GM18505 (cell line): ENCODE results near the gene RNF7.
"Not testable (repeated sequence)": the region's sequence is repeated elsewhere in the genome, so short reads cannot be mapped to it uniquely, and the experiment has no call there.

ENCODE experiments used
- ATAC-seq: cut with Tn5 transposase; IDR thresholded peaks from one replicate; pipeline ENCODE4 v1.9.1; 2021; ENCODE audit not compliant: unreplicated experiment
- POLR2A ChIP-seq: IDR thresholded peaks from 4 replicates; pipeline ENCODE4 v1.6.1; 2011; ENCODE audit warnings: borderline replicate concordance; ENCODE audit not compliant: insufficient read depth, insufficient read length; ENCODE audit errors: extremely low read depth

The RNF7 gene

DNA sequence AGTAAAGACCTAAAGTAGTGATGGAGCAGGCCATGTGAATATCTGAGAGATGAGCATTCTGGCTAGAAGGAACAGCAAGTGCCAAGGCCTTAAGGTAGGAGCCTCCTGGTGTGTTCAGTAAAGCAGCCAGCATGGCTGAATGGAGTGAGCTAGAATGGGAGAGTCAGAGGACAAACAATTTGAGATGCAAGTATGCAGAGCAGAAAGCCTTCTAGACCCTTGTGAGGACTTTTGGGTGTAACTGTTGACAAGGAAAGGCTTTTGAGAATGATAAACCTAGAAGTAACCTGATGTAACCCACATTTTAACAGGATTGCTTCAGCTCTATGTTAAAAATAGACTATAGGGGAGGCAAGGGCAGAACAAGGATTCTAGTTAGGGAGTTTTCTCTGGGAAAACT lies 14.8 kb upstream of the RNF7 start:
- no peak for ATAC-seq
- no peak for TF ChIP-seq POLR2A

DNA sequence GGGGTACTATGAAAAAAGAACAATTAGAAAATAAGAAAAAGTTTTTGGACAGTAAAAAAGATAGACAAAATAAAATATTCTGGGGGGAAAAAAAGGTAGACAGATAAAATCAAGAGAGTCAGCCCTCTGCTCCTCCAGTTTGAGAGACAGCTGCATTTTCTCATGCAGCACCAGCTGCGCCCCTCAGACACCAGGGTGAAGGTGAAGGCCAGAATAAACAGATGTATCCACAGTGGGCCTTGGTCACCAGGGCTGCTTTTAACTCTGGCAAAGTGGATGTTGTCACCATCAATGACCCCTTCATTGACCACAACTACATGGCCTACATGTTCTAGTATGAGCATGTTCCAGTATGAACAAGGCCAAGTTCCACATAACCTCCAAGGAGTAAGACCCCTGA lies 13.9 kb upstream of the RNF7 start:
- no peak for ATAC-seq
- no peak for TF ChIP-seq POLR2A

DNA sequence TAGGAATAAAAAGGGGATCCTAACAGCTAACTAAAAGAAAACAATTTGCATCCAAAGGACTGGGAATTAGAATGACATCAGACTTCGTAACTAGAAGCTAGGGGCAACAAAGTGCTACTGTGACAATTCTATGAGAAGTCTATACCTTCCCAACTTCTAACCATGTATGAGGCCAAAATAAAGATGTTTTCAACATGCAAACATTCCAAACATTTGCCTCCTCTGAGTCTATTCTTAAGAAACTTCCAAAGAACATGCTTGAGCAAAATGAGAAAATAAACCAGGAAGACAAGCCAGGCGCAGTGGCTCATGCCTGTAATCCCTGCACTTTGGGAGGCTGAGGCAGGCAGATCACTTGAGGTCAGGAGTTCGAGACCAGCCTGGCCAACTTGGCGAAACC lies 13.1 kb upstream of the RNF7 start:
- no peak for TF ChIP-seq POLR2A
- ATAC-seq = no peak

DNA sequence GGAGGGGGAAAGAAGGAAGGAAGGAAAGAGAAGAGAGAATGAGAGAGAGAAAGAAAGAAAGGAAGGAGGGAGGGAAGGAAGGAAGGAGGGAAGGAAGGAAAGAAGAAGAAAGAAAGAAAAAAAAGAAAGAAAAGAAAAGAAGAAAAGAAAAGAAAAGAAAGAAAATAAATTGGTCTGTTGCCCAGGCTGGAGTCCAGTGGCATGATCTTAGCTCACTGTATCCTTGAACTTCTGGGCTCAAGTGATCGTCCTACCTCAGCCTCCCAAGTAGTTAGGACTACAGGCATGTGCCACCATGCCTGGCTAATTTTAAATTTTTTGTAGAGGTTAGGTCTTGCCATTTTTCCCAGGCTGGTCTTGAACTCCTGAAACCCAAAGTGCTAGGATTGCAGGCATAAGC lies 11.6 kb upstream of the RNF7 start:
- ATAC-seq = no peak
- no peak for TF ChIP-seq POLR2A

DNA sequence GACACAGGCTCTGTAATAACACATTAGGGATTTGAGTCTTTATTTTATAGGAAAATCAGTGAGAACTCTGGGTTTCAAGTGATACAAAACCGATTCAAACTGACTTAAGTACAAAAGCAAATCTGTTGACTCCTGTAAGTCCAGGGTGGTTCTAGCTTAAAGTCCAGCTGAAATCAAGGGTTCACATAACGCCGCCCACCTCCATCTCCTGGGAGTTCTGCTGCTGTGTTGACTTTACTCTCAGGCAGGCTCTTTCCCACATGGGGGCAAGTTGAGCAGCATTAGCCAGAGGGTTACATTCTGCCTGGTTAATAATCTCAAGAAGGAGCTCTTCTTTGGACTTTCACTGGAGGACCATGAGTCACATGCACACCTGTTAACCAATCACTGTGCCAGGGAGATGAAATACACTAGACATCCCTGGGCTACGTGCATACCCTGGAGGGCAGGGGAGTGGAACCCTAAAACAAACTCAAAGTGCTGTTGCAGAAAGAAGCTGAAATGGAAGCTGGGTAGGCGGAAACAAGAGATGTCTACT lies 9.7 kb upstream of the RNF7 start:
- ATAC-seq = no peak
- no peak for TF ChIP-seq POLR2A

DNA sequence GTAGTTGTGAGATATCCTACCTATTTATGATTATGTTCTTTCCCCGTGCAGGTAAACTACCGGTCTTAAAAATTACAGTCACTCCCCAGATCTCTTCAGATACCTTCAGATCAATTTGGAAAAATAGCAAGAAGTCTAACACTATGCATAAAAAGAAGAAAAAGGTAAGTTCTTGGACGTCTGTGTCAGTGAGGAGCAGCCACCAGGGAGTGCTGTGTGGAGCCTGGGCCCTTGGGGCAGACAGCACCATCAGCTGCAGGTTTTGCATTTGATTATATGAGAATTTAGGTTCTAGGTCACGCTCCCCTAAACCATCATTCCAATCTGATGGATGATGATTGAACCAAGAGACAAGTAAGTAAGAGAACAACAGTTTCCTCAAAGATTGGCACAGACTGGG lies 8.9 kb upstream of the RNF7 start:
- no peak for TF ChIP-seq POLR2A
- ATAC-seq = no peak

DNA sequence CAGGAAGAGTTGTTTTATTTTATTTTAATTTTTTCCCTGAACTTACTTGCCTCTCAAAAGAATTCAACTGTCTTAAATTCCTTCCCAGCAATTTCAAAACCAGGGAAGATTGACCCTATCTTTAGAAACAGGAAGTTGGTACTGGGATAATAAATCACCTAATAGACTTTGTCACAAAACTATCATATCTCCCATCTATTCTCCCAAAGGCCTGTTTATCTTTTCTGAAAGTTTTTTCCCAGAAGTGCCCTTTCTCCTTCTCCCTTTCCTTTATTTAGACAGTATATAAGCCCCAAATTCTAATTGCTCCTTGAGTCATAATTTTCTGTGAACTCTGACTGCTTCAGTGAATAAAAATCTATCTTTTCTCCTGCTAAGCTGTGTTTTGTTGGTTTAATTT lies 2.9 kb upstream of the RNF7 start:
- ATAC-seq = no peak
- no peak for TF ChIP-seq POLR2A

DNA sequence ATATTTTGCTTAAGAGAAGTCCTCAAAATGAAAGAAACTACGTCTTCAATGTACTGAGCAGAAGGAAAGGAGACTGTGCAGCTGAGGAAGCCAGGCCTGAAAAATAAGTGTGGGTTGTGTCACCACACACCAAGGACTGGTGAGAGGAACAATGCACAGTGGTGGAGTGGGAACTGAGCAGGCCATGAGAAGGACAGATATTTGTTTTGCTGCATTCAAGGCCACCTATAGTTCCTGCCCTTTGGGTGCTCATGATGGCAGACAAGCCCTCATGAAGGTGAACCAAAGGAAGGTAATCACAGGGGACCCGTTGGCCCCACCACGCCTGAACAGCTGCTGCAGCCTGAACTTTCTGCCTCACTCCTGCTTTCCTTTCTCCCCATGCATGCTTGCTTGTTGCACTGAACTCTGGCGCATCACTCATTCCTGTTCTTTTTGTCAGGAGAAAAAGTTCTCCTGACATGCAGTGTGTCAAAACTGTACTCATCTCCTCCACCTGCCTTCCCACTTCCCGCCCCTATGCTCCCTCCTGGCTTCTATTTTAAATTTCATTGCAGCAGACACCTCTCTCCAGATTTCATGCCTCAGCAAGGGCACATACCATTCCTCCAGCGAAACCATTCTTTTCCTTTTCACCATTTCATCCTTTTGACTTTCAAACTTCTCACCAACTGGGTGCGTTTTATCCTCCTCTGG lies 2.2 kb upstream of the RNF7 start:
- TF ChIP-seq POLR2A = no peak
- ATAC-seq = no peak

DNA sequence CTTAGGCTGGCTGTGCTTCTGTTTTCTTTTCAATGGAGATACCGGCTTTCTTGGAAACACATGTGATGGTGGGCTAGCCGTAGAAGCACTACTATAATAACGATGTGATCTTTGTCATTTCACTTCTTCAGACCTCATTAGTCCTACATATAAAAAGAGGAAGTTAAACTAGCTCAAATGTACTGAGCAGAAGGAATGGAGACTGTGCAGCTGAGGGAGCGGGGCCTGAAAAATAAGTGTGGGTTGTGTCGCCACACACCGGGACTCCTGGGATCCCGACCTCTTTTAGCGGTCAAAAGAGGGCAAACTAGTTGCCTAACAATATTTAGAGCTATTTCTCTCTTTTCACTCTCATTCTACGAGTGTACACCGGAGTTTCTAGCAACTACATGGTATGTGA lies 1.0 kb upstream of the RNF7 start:
- ATAC-seq = no peak
- TF ChIP-seq POLR2A = no peak

DNA sequence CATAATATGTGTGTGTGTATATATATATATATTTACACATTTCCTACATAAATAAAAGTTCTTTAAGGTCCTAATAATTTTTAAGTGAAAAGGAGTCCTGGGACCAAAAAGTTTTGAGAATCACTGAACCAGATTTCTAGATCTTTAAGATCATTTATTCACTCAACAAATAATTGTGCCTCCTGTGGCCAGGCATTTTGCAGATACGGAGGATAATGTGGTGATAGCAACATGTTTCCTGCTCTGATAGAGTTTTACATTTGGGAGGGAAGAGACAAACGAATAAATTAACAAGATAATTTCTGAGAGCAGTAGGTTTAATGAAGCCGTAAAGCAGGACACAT lies 448 bp upstream of the RNF7 start:
- ATAC-seq = no peak
- no peak for TF ChIP-seq POLR2A

DNA sequence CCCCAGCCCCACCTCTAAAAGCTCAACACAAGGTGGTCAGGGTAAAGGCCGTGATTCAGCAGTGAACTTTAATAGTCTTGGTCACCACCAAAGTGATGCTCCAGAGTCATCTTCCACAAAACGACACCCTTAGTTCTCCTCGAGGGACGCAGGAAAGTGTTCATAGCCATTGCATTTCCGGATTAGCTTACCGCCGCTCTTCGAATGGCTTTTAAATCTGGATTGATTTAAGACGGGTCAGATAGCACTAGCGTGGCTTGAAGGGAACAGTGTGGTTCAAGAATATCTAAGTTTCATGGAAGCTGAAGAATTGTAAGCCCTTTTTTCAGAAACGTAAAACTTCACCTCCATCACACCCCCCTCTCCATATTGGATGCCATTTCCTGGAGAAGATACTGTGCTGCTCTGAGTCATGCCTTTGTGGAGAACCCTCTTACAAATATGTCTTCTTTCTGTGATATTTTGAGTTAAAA lies 829 bp downstream of the RNF7 start:
- ATAC-seq = no peak
- TF ChIP-seq POLR2A = no peak

DNA sequence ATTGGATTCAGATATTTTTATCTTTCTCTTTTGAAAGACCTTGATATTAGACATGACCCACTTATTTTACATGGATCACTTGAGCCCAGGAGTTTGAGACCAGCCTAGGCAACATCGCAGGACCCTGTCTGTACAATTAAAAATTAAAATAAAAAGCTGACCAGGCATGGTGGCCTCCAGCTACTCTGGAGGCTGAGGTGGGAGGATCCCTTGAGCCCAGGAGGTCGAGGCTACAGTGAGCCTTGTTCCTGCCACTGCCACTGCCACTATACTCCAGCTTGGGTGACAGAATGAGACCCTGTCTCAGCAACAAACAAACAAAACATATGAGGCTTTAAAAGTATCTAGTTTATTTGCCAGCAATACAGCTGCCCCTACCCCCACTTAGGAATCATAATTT lies 1.6 kb downstream of the RNF7 start:
- ATAC-seq = no peak

DNA sequence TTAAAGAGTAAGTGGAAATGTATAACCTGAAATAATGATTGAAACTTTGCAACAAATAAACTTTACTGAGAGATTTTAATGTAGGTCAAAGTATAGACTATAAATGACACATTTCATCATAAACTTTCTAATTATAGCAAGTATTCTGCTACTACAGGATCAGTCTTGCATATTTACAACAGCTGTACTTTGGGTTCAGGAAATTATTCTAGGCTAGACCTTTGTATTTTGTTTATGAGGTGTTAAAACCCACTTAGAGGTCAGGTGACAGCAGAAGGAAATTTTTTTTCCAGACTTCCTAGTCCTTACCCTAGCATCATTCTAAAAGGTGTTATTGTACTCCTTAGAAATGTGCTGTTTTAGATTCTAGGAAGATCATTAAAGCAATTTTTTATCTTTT lies 2.3 kb downstream of the RNF7 start:
- no peak for TF ChIP-seq POLR2A
- ATAC-seq = no peak

More for the DNA sequence above, 1.6 kb downstream of the RNF7 start:
- no peak for TF ChIP-seq POLR2A

DNA sequence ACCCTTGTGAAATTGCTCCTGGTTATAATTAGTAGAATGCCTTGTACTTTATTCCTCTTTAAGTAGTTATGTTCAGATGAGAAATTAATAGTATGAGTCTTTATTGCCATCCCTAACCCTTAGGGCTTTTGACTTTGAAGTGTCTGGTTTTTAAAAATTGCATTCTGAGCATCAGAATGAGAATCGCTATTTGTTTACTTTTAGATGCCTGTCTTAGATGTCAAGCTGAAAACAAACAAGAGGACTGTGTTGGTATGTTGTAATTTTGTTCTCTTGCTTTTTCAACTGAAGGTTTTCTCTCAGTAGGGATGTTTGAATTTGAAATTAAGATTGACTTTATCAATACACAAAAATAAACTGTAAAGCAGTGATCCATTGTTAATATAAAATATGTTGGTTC lies 5.2 kb downstream of the RNF7 start:
- TF ChIP-seq POLR2A = no peak

DNA sequence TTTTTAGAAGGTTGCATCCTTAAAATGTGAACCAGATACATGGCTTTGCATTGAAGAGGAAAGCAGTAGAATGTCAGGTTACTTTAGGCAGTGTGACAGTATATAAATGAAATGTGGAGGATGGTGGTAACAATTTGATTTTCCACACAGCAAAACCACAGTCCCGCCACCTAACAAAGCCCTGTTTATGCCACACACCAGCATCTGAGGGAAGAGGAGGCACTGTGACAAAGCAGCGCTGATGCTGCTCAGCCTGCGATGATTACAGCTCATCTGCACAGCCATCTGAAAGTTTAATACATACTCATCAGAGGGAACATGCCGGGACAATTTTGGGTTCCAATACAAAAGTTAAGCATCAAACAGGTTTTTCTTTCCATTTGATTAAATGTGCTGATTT lies 8.9 kb downstream of the RNF7 start:
- TF ChIP-seq POLR2A = no peak
- no peak for ATAC-seq

More for the DNA sequence above, 5.2 kb downstream of the RNF7 start:
- ATAC-seq = no peak

DNA sequence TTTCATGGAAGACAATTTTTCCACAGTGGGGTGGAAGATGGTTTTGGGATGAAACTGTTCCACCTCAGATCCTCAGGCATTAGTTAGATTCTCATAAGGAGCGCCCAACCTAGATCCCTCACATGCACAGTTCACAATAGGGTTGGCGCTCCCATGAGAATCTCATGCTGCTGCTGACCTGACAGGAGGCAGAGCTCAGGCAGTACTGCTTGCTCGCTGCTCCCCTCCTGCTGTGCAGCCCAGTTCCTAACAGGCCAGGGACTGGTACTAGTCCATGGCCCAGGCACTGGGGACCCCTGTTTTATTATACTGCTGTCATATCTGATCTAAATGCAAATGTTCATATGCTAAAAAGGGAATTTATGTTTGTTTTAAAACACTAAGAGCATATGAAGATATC lies 15.3 kb downstream of the RNF7 start:
- no peak for TF ChIP-seq POLR2A
- ATAC-seq = no peak

DNA sequence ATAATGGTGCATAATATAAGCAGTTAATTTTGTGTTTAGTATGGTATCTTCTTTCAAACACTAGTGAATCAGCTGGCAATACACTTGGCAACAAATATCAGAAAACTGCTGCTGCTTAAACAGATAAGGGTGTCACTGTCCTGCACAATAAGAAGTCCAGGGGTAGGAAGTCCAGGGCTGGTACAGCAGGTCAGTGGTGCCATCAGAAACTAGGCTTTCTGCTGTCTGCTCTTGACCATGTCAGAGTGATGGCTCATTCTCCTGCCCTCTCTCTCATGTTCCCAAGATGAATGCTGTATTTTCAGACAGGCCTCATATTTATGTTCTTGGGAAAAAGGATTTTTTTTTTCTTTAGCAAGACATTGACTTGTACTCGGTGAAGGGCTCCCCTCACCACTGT lies 15.9 kb downstream of the RNF7 start:
- no peak for TF ChIP-seq POLR2A
- ATAC-seq = no peak

DNA sequence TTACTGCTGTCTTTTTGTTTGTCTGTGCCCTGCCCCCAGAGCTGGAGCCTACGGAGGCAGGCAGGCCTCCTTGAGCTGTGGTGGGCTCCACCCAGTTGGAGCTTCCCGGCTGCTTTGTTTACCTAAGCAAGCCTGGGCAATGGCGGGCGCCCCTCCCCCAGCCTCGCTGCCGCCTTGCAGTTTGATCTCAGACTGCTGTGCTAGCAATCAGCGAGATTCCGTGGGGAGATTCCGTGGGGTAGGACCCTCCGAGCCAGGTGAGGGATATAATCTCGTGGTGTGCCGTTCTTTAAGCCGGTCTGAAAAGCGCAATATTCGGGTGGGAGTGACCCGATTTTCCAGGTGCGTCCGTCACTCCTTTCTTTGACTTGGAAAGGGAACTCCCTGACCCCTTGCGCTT lies 24.5 kb downstream of the RNF7 start:
- not testable (repeated sequence) for ATAC-seq
